GM10847 (cell line): ENCODE measurements around the gene FOXG1.

Experiments
- POLR2A ChIP-seq: IDR thresholded peaks from 2 replicates; pipeline ENCODE4 v1.6.1; 2011; ENCODE audit not compliant: insufficient read length; ENCODE audit errors: extremely low read depth

The FOXG1 gene

DNA sequence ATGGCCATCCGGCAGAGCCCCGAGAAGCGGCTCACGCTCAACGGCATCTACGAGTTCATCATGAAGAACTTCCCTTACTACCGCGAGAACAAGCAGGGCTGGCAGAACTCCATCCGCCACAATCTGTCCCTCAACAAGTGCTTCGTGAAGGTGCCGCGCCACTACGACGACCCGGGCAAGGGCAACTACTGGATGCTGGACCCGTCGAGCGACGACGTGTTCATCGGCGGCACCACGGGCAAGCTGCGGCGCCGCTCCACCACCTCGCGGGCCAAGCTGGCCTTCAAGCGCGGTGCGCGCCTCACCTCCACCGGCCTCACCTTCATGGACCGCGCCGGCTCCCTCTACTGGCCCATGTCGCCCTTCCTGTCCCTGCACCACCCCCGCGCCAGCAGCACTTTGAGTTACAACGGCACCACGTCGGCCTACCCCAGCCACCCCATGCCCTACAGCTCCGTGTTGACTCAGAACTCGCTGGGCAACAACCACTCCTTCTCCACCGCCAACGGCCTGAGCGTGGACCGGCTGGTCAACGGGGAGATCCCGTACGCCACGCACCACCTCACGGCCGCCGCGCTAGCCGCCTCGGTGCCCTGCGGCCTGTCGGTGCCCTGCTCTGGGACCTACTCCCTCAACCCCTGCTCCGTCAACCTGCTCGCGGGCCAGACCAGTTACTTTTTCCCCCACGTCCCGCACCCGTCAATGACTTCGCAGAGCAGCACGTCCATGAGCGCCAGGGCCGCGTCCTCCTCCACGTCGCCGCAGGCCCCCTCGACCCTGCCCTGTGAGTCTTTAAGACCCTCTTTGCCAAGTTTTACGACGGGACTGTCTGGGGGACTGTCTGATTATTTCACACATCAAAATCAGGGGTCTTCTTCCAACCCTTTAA, 1.5 kb downstream of the FOXG1 start:
- TF ChIP-seq POLR2A = no peak

DNA sequence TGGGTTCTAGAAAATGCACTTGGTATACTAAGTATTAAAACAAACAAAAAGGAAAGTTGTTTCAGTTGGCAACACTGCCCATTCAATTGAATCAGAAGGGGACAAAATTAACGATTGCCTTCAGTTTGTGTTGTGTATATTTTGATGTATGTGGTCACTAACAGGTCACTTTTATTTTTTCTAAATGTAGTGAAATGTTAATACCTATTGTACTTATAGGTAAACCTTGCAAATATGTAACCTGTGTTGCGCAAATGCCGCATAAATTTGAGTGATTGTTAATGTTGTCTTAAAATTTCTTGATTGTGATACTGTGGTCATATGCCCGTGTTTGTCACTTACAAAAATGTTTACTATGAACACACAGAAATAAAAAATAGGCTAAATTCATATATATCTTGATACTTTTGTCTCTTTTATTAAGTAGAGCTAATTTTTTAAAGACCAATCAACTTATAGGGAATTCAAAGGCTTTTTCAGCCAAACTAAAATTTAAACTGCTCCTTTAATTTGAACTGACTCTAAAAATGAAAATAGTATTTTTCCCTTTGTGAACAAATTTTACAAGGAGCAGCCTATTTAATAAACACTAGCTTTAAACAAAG, 2.8 kb downstream of the FOXG1 start:
- TF ChIP-seq POLR2A = no peak

DNA sequence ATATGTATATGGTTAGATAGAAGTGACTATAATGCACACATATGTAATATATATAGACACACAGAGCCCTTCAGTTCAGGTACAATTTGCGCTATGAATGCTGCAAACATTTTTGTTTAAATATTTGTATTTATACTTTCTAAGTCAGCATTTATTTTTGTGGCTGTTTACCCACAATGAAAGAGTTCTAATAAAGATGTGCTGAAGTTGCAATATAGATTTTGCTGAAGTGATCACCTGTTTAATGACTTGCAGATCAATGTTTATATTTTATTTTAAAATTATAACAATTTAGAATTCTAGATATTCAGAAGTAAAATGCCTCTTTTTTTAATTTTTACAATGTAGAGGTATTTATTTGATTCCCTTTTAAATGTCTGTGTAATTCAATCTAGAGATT, 3.5 kb downstream of the FOXG1 start:
- TF ChIP-seq POLR2A = no peak

DNA sequence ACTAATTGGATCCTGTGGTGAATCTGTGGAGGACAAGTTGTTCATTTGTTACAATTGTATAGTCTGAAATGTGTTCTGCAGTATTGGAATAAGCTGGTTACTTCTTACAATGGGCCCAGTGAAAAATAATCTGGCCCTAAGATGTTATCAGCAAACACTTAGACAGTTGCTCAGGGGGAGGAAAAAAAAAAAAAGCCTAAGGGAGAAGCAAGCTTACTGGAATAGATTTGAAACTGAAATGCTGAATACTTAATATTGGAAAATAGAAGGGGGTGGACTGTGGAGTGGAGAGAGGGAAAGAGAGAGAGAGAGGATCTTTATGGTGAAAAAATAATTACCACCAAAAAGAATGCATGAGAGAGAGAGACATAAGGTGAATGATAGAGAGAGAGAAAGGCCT, 4.0 kb downstream of the FOXG1 start:
- TF ChIP-seq POLR2A = no peak

DNA sequence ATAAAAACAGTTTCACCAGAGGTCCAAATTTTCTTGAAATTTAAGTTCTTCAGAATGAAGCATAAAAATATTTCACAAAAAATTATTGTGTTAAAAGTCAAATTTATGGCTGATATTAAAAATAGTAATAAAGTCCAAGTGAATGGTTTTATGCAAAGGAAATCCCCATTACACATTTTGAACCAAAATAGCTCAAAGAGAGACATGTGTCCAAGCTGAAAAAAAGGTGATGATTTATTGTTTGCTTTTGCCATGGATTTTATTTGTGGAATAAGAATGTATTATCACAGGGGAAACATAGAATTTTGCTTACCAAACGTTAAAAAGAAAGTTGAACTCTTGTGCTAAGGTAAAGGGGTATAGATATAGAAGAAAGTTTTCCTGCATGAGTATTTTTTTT, 4.6 kb downstream of the FOXG1 start:
- TF ChIP-seq POLR2A = no peak

DNA sequence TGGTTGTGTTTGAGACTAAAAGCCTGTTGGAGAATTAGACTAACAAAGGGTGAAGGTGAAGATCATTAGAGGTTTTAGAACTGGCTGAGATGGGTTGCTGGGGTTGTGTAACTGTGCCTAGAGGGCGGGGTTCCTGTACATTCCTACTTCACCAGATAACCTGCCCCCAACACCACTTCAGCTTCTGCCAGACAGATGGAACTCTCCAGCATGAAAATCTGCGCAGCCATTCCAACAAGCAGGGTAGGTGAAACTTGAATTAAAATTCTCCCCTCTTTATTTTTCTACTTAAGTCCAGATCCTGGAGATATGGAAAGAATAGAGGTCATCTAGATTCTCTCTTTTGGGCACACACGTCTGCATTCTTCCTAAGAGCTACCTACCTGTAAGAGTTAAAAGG, 6.0 kb downstream of the FOXG1 start:
- TF ChIP-seq POLR2A = no peak

DNA sequence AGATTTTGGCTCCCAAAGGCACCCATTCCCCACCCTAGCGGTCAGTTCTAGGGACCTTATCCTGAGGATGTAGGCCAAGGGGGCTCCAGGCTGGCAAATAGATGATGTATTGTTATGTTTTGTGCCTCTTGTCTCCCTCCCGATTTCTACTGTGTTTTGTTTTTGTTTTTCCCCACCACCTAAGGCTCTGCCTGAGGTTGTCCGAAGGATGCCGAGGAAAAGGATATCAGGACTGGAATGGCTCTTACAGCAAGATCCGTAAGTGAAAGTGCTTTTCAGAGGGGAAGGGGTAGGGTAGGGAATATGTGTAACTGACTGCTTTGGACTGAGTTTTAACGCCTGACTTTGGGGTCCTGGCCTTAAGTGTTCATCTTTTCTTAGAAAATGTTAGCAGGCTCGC, 6.6 kb downstream of the FOXG1 start:
- TF ChIP-seq POLR2A = no peak

DNA sequence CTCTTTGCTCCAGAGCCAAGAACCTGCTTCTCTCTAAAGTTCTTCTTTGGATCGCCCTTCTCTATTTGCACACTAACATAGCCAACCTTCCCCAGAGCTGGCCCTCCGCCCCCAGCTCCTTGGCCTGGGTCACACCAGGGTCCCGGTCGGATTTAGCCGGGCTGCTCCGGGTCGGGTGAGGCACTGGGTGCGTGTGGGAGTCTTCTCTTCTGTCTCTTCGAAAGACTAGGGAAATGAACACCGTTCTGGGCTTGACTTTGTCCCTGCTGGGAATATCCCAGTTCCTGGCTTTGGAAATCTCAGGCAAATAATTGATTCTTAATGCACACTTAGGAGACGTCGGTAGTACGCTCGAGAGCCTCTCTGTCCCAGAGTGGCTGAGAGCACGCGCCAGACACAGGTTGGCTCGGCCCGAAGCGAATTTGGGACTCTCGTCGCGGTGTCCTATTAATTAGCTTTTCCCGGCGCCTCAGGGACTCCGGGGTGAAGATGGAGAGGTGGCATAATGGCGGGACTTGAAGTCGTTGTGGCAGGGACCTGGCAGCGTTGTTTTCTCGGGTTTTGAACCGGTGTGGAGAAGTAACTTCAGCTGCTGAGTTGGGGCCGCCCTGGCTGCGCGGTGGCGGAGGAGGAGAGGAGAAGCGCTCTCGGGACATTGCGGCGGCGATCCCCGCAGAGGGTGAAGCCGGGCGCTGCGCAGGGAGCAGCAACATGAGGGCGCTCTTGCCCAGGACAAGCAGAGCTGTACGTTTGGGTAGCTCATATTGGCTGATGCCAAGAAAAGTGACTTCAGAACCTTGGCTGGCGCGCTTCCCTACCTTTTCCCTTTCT, 7.5 kb downstream of the FOXG1 start:
- TF ChIP-seq POLR2A = no peak

DNA sequence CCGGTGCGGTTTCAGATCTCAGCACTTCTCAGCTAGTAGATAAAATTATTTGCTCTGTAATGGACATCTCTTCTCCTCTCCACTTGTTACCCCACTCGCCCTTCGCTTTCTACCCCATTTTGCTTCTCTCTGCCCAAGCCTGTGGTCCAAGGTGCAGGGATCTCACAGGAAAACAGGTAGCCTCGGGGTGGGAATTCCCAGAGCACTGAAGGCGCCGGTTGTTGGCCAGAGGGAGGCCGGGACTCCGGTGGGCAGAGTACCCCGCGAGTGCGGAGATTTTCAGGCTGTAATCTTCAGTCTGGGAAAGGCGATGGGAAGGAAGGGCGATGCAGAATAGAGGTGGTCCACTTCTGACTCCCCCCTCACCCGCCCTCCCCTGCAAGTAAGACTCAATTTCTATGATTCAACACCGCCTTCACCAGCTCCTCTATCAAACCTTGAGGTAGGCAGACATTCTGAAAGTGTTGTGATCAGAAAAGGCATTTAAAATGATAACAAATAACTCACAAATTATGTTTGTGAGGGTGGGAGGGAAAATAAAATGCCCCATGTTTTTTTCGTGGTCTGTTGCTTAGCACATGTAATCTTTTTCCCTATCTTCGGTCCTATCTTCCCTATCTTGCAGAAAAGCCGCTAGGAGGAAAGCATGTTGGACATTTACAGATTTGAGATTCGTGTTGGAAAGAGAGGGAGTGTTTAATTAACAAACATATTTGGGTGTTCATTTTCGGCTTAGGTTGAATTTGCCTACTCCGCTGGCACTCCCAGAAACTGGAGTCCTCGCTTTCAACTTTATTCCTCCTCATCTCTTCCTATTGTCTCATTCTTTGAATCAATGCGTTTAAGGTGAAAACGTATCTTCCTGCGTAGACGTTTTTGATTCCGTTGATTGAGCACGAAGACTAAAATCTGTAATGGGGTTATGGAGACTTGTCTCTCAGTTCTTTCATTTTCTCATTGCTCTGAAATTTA, 8.5 kb downstream of the FOXG1 start:
- TF ChIP-seq POLR2A = no peak

DNA sequence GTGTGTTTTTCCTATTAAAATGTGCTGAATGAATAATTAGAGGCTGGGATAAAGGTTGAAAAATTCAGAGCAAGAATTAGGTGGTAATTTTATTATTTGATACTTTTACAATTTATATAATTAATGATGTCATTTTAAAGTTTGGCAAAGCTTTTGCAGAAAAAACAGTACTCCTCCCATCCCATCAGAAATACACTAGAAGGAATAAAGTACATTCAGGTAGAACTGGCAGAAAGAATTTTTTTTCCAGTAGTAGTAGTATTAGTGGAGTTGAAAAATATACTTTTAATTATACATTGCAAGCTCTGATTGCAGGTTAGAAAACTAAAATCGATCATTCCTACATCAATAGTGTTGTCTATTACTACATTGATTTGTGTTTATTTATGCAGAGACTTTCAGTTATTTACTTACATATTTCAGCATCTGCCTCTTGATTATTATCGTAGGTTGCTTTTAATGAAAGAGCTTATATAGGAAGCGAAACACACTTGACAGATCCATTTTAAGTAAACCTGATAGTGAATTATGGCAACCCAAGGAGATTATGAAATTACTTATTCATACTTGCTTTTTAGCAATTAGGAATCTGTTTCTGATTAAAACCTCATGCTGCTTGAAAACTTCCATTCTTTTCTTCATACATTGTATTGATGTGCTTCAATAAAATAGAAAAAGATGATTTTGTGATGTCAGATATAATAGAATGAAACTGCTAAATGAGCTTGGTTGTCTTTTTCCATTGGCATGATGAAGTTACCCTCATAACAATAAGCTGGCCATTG, 10.1 kb downstream of the FOXG1 start:
- TF ChIP-seq POLR2A = no peak

DNA sequence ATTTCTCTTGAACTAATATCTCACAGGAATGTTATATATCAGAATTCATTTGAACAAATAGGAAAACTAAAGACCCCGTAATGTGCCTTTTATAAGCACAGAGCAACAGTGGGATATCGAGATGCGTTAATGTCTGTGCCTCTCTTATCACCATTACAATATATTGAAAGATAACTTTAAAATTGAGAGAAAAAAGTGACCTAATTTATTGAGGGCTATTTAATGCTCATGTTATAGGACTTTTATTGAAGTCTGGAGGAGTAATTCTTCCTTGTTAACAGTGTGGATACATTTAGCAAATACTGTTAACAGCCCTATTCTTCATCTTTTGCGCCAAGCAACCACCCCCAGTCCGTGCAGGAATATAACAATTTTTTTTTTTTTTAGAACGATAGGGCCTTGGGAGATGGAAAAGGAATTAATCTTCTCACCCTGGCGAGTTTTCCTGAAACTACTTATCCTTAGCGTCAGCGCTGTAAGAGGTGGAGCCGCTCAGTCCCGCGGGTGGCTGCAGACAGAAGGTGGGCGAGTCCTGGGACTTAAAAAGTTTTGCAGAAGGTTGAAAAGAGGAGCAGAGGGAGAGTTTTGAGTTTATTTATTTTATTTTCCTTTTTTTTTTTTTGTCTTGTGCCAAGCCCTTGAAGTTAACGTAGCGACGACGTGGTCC, 11.0 kb downstream of the FOXG1 start:
- no peak for TF ChIP-seq POLR2A

DNA sequence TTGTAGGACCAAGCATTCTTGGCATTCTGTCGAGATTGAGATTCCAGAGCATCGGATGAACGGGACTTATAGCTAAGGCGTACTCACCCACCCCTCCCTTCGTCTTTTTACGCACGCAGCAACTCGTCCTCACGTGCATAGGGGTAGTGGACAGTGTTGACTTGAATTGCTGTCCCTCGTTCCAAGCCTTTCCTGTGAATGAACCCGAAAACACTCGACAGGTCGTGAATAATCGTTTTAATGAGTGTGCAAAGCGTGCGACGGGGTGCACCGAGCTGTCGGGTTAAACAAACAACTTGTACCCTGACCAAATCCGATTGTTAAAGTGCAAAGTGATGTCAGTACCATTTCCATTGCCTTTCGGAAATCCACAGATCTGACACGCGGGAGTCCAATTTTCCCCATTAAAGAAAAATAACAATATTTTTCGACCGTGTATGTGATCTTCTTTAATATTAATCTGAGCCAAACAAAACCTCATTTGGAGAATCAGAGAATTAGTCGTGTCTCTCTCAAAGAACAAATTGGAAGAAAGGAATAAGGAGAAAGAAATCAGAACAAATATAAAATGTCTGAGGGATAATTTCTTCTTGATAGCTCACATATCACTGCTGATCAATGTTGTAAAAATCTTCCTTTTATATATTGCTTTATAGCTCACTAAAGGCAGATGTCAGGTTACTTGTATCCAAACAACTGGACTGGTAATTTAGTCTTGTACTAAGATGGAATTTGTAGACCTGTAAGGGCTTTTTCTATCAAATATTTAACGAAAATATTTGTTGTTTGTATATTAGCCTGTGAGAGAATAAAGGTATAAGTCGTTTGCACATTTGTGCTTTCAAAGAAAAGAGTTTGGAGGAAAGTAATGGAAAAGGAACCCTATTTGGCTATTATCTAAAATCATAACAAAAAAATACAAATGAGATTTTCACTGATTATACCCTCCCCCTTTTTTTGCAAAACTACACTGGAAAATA, 11.8 kb downstream of the FOXG1 start:
- TF ChIP-seq POLR2A = no peak
